Measurements from ENCODE around the gene TRIM66.

TRIM66 gene

GRCh38 chr11:8723711-8724110, 41.2 kb upstream of the TRIM66 start:
- Histone ChIP-seq H3K4me1 (ENCODE audit: control insufficient read depth, insufficient read depth, low read length, poor library complexity, severe bottlenecking) (no peaks in the 10 kb centered on the region), H3K4me3 (ENCODE audit: insufficient read depth, low read depth, low read length, poor library complexity, severe bottlenecking) (no peak overlapping the region), H3K27ac (ENCODE audit: insufficient read depth, low read length, poor library complexity, severe bottlenecking) (no peak overlapping the region), H3K36me3 (ENCODE audit: control insufficient read depth, insufficient read depth, low read length) (no peaks in the 10 kb centered on the region), H3K27me3 (replicated peaks; ENCODE audit: control insufficient read depth, insufficient read depth, low read length, poor library complexity, severe bottlenecking) (no peaks in the 10 kb centered on the region), H3K9me3 (ENCODE audit: control insufficient read depth, low read length) (no peaks in the 10 kb centered on the region)
- DNase-seq = no peak

- Histone ChIP-seq H3K9me3 (ENCODE audit: control insufficient read depth, low read length) (no peaks in the 10 kb centered on the region), H3K4me1 (ENCODE audit: control insufficient read depth, insufficient read depth, low read length, poor library complexity, severe bottlenecking) (no peaks in the 10 kb centered on the region)
Measured at GRCh38 chr11:8722809-8723208, 40.3 kb upstream of the TRIM66 start.

GRCh38 chr11:8721609-8722500, 39.4 kb upstream of the TRIM66 start:
- no peaks in the 10 kb centered on the region for H3K9me3 ChIP-seq (ENCODE audit: control insufficient read depth, low read length)
- H3K36me3 ChIP-seq (ENCODE audit: control insufficient read depth, insufficient read depth, low read length) = no peaks in the 10 kb centered on the region
- H3K4me1 ChIP-seq (ENCODE audit: control insufficient read depth, insufficient read depth, low read length, poor library complexity, severe bottlenecking) = no peaks in the 10 kb centered on the region
- H3K4me3 ChIP-seq (ENCODE audit: insufficient read depth, low read depth, low read length, poor library complexity, severe bottlenecking) = no peak overlapping the region
- H3K27me3 ChIP-seq (replicated peaks; ENCODE audit: control insufficient read depth, insufficient read depth, low read length, poor library complexity, severe bottlenecking) = no peaks in the 10 kb centered on the region
- no peak overlapping the region for H3K27ac ChIP-seq (ENCODE audit: insufficient read depth, low read length, poor library complexity, severe bottlenecking)
- no peak for DNase-seq

More at GRCh38 chr11:8722809-8723208, 40.3 kb upstream of the TRIM66 start:
- Histone ChIP-seq H3K27me3 (replicated peaks; ENCODE audit: control insufficient read depth, insufficient read depth, low read length, poor library complexity, severe bottlenecking) (no peaks in the 10 kb centered on the region), H3K36me3 (ENCODE audit: control insufficient read depth, insufficient read depth, low read length) (no peaks in the 10 kb centered on the region), H3K4me3 (ENCODE audit: insufficient read depth, low read depth, low read length, poor library complexity, severe bottlenecking) (no peak overlapping the region), H3K27ac (ENCODE audit: insufficient read depth, low read length, poor library complexity, severe bottlenecking) (no peak overlapping the region)
- DNase-seq = no peak

- Histone ChIP-seq H3K27ac (ENCODE audit: insufficient read depth, low read length, poor library complexity, severe bottlenecking) (no peak overlapping the region), H3K9me3 (ENCODE audit: control insufficient read depth, low read length) (no peaks in the 10 kb centered on the region), H3K36me3 (ENCODE audit: control insufficient read depth, insufficient read depth, low read length) (no peaks in the 10 kb centered on the region), H3K4me1 (ENCODE audit: control insufficient read depth, insufficient read depth, low read length, poor library complexity, severe bottlenecking) (no peaks in the 10 kb centered on the region), H3K4me3 (ENCODE audit: insufficient read depth, low read depth, low read length, poor library complexity, severe bottlenecking) (no peak overlapping the region), H3K27me3 (replicated peaks; ENCODE audit: control insufficient read depth, insufficient read depth, low read length, poor library complexity, severe bottlenecking) (no peaks in the 10 kb centered on the region)
- no peak for DNase-seq
Measured at GRCh38 chr11:8720868-8721608, 38.6 kb upstream of the TRIM66 start.

- H3K4me3 ChIP-seq (ENCODE audit: insufficient read depth, low read depth, low read length, poor library complexity, severe bottlenecking) = no peak overlapping the region
- no peak for DNase-seq
- no peaks in the 10 kb centered on the region for H3K9me3 ChIP-seq (ENCODE audit: control insufficient read depth, low read length)
- H3K27me3 ChIP-seq (replicated peaks; ENCODE audit: control insufficient read depth, insufficient read depth, low read length, poor library complexity, severe bottlenecking) = no peaks in the 10 kb centered on the region
- no peaks in the 10 kb centered on the region for H3K4me1 ChIP-seq (ENCODE audit: control insufficient read depth, insufficient read depth, low read length, poor library complexity, severe bottlenecking)
- H3K27ac ChIP-seq (ENCODE audit: insufficient read depth, low read length, poor library complexity, severe bottlenecking) = no peak overlapping the region
- no peaks in the 10 kb centered on the region for H3K36me3 ChIP-seq (ENCODE audit: control insufficient read depth, insufficient read depth, low read length)
Measured at GRCh38 chr11:8720352-8720751, 37.9 kb upstream of the TRIM66 start.

- no peak for DNase-seq
- no peaks in the 10 kb centered on the region for H3K27me3 ChIP-seq (replicated peaks; ENCODE audit: control insufficient read depth, insufficient read depth, low read length, poor library complexity, severe bottlenecking)
- no peak overlapping the region for H3K4me3 ChIP-seq (ENCODE audit: insufficient read depth, low read depth, low read length, poor library complexity, severe bottlenecking)
- no peaks in the 10 kb centered on the region for H3K9me3 ChIP-seq (ENCODE audit: control insufficient read depth, low read length)
- no peaks in the 10 kb centered on the region for H3K36me3 ChIP-seq (ENCODE audit: control insufficient read depth, insufficient read depth, low read length)
- no peak overlapping the region for H3K27ac ChIP-seq (ENCODE audit: insufficient read depth, low read length, poor library complexity, severe bottlenecking)
- H3K4me1 ChIP-seq (ENCODE audit: control insufficient read depth, insufficient read depth, low read length, poor library complexity, severe bottlenecking) = no peaks in the 10 kb centered on the region
Measured at GRCh38 chr11:8719721-8720120, 37.3 kb upstream of the TRIM66 start.

GRCh38 chr11:8719211-8719649, 36.8 kb upstream of the TRIM66 start:
- H3K9me3 ChIP-seq (ENCODE audit: control insufficient read depth, low read length) = no peaks in the 10 kb centered on the region
- no peaks in the 10 kb centered on the region for H3K4me1 ChIP-seq (ENCODE audit: control insufficient read depth, insufficient read depth, low read length, poor library complexity, severe bottlenecking)
- H3K27me3 ChIP-seq (replicated peaks; ENCODE audit: control insufficient read depth, insufficient read depth, low read length, poor library complexity, severe bottlenecking) = no peaks in the 10 kb centered on the region
- H3K36me3 ChIP-seq (ENCODE audit: control insufficient read depth, insufficient read depth, low read length) = no peaks in the 10 kb centered on the region
- DNase-seq = no peak
- H3K27ac ChIP-seq (ENCODE audit: insufficient read depth, low read length, poor library complexity, severe bottlenecking) = no peak overlapping the region
- no peak overlapping the region for H3K4me3 ChIP-seq (ENCODE audit: insufficient read depth, low read depth, low read length, poor library complexity, severe bottlenecking)

- no peak for DNase-seq
- no peak overlapping the region for H3K27ac ChIP-seq (ENCODE audit: insufficient read depth, low read length, poor library complexity, severe bottlenecking)
- no peaks in the 10 kb centered on the region for H3K36me3 ChIP-seq (ENCODE audit: control insufficient read depth, insufficient read depth, low read length)
- H3K4me3 ChIP-seq (ENCODE audit: insufficient read depth, low read depth, low read length, poor library complexity, severe bottlenecking) = no peak overlapping the region
- H3K9me3 ChIP-seq (ENCODE audit: control insufficient read depth, low read length) = no peaks in the 10 kb centered on the region
- no peaks in the 10 kb centered on the region for H3K4me1 ChIP-seq (ENCODE audit: control insufficient read depth, insufficient read depth, low read length, poor library complexity, severe bottlenecking)
- H3K27me3 ChIP-seq (replicated peaks; ENCODE audit: control insufficient read depth, insufficient read depth, low read length, poor library complexity, severe bottlenecking) = no peaks in the 10 kb centered on the region
Measured at GRCh38 chr11:8717876-8718753, 35.6 kb upstream of the TRIM66 start.

GRCh38 chr11:8717544-8717875, 35.0 kb upstream of the TRIM66 start:
- DNase-seq = no peak
- Histone ChIP-seq H3K36me3 (ENCODE audit: control insufficient read depth, insufficient read depth, low read length) (no peaks in the 10 kb centered on the region), H3K4me1 (ENCODE audit: control insufficient read depth, insufficient read depth, low read length, poor library complexity, severe bottlenecking) (no peaks in the 10 kb centered on the region), H3K27me3 (replicated peaks; ENCODE audit: control insufficient read depth, insufficient read depth, low read length, poor library complexity, severe bottlenecking) (no peaks in the 10 kb centered on the region), H3K9me3 (ENCODE audit: control insufficient read depth, low read length) (no peaks in the 10 kb centered on the region), H3K27ac (ENCODE audit: insufficient read depth, low read length, poor library complexity, severe bottlenecking) (no peak overlapping the region), H3K4me3 (ENCODE audit: insufficient read depth, low read depth, low read length, poor library complexity, severe bottlenecking) (no peak overlapping the region)

Data from effector memory CD4-positive, alpha-beta T cell (primary cell).